ENCODE results near the gene CPNE5. TPM values are rescaled to one million over a fixed set of nuclear protein-coding genes. Genes with fewer than 3 reads are reported as not detected.

The CPNE5 gene
- total RNA-seq, 1 donor from 2014 or later: 0.54 TPM

DNA sequence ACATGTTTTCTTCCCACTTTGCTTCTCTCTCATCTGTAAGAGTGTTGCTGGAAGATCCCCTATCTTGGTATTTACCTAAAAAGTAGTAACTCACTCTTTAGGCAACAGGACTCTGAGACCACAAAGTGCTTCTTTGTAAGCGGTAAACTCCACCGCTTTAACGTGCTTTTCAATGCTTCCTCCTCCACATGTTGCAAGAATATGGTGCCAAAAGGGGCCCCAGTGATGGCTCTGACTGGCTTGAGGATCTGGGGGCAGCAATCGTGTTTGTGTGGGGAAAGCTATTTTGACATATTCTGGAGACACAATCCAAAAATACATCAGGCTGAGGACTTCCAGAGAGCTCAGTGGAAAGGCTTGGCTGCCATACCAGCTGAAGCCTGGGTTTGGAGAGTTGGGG is 12.4 kb upstream of the CPNE5 start:
- Mint-ChIP-seq H3K9me3 (no peaks in the 10 kb centered on the region), H3K27ac (no peak overlapping the region), H3K27me3 (ENCODE audit: insufficient read depth) (no peaks in the 10 kb centered on the region), H3K4me3 (no peak overlapping the region), H3K36me3 (ENCODE audit: low read depth) (peaks cover 29% of the 10 kb centered on the region), H3K4me1 (ENCODE audit: low read depth) (peaks cover 12% of the 10 kb centered on the region)
- intact Hi-C loops (cut with micrococcal nuclease): loop anchor here (1.0 to 5.0 kb wide), 3 partner anchors 69 to 234 kb away; no protein-coding TSS in a partner anchor
- DNase-seq (ENCODE audit: low spot score): no peak

DNA sequence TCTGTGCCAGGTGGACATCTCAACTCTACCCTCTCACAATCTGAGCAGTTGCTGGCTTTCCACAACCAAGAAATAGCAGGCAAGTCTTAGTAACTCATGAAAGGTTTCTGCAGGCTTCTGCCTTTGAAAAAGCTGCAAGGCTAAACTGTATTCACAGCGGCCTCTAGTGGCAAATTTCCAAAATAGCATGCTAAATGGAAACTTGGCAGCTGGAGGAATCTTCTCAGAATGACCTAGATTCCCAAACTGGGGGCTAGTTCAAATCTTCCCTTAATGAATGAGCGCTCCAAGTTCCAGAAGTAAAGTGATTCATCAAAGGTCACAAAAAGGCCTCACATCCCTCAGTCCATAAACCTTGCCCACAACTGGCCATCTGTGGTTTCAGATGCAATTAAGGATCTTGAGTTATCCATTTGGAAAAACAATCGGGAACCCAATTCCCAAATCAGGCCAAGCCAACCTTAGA is 11.9 kb upstream of the CPNE5 start:
- H3K27me3 Mint-ChIP-seq (ENCODE audit: insufficient read depth): no peaks in the 10 kb centered on the region
- DNase-seq (ENCODE audit: low spot score): peak; percentile 26
- H3K27ac Mint-ChIP-seq: no peak overlapping the region
- no peaks in the 10 kb centered on the region for H3K9me3 Mint-ChIP-seq
- intact Hi-C loops (cut with micrococcal nuclease): loop anchor here (1.0 to 5.0 kb wide), 3 partner anchors 69 to 234 kb away; no protein-coding TSS in a partner anchor
- peaks cover 25% of the 10 kb centered on the region for H3K36me3 Mint-ChIP-seq (ENCODE audit: low read depth)
- H3K4me3 Mint-ChIP-seq: no peak overlapping the region
- peaks cover 12% of the 10 kb centered on the region for H3K4me1 Mint-ChIP-seq (ENCODE audit: low read depth)

DNA sequence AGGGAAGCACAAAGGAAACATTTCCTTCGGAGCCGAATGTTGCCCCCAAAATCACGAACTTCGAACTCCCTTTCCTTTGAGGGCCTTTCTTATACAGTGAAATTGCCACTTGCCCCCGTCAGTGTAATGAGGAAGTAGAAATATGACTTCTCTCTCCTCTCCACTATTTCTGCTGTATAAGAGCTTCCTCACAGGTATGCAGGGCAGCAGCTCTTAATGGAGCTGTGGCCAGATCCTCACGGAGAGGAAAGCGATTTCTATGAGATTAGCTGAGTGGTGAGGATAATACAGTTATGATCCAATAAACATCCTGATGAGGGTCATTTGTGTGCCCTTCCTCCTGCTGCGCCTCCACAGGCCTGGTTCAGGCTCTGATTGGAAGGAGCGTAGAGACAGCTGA is 10.8 kb upstream of the CPNE5 start:
- Mint-ChIP-seq H3K27me3 (ENCODE audit: insufficient read depth) (no peaks in the 10 kb centered on the region), H3K36me3 (ENCODE audit: low read depth) (peaks cover 24% of the 10 kb centered on the region), H3K9me3 (no peaks in the 10 kb centered on the region), H3K4me3 (no peak overlapping the region), H3K27ac (no peak overlapping the region), H3K4me1 (ENCODE audit: low read depth) (peaks cover 8% of the 10 kb centered on the region)
- intact Hi-C loops (cut with micrococcal nuclease): loop anchor here (5.0 kb wide), 2 partner anchors 68 to 233 kb away; no protein-coding TSS in a partner anchor
- no peak for DNase-seq (ENCODE audit: low spot score)

DNA sequence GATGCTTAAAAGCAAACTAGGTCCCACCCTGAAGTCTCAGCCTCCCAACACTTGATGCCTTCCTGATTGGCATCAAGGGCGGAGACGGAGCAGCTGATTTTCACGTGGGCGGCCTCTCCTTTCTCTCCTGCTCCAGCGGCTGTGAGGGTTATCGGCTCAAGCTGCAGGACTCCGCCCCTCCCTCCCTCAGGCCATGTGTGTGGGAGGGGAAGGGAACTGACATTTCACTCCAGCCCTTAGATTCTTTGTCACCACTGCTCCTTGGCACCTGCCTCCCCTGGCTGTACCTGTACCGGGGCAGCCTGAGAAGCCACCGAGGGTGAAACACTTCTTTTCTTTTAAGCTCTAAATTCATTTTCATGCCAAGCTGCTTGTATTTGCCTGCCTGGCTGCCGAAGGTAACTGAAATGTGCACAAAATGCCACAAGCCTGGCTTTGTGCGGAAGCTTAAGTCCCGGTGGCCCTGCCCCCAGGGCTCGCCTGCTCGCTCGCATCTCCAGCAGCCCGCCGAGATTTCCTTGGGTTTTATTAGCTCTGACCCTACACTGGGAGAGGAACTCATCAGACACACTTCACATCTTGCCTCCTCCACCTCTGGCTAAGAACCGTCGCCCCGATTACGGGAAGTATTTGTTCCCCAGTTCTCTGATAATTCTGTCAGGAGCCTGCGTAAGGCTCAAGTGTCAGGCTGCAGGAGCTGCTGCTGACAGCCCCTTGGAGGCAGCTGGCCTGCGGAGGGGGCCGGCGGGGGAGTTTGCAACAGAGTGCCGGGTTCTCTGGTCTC is 9.6 kb upstream of the CPNE5 start:
- Mint-ChIP-seq H3K36me3 (ENCODE audit: low read depth) (peaks cover 16% of the 10 kb centered on the region), H3K4me3 (no peak overlapping the region), H3K27me3 (ENCODE audit: insufficient read depth) (no peaks in the 10 kb centered on the region), H3K9me3 (no peaks in the 10 kb centered on the region), H3K4me1 (ENCODE audit: low read depth) (no peaks in the 10 kb centered on the region), H3K27ac (no peak overlapping the region)
- intact Hi-C loops (cut with micrococcal nuclease): no loop called here
- DNase-seq (ENCODE audit: low spot score): no peak

DNA sequence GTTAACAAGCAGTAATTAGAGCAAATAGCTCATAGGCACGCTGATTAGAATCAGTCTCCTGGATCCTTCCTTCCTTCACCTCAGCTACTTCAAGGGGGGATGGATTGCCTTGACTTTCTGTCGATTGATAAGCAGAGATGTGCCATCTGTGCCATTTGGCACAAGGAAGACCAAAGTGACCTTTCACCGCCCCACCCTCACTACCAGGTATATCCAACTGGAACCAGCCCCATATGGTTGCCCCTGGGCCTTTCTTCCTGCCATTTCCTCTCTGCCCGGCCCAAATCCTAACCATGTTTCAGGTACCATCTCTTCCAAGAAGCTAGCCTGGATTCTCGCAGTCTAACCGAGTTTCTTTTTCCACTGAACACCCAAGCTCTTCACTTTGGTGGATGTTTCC is 8.7 kb upstream of the CPNE5 start:
- intact Hi-C loops (cut with micrococcal nuclease): loop anchor here (2.0 kb wide), 1 partner anchor 13 kb away; no protein-coding TSS in a partner anchor
- no peak overlapping the region for H3K4me3 Mint-ChIP-seq
- DNase-seq (ENCODE audit: low spot score): no peak
- no peaks in the 10 kb centered on the region for H3K9me3 Mint-ChIP-seq
- no peak overlapping the region for H3K27ac Mint-ChIP-seq
- H3K27me3 Mint-ChIP-seq (ENCODE audit: insufficient read depth): peaks cover 2% of the 10 kb centered on the region
- peaks cover 14% of the 10 kb centered on the region for H3K36me3 Mint-ChIP-seq (ENCODE audit: low read depth)
- no peaks in the 10 kb centered on the region for H3K4me1 Mint-ChIP-seq (ENCODE audit: low read depth)

DNA sequence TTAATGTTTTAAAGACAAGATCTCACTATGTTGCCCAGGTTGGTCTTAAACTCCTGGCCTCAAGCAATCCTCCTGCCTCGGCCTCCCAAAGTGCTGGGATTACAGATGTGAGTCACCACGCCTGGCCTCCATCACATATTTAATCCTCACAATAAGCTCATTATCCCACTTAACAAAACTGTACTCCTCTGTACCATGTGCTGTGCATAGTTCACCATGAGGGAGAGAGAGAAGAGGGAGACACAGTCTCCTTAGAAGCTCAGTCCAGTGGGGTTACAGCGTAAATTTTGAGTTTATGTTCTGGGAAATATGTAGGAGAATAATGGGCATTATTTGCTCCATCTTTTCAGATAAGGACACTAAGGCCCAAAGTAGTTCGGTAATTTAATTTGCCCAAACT is 7.9 kb upstream of the CPNE5 start:
- no peak for DNase-seq (ENCODE audit: low spot score)
- Mint-ChIP-seq H3K27me3 (ENCODE audit: insufficient read depth) (peaks cover 2% of the 10 kb centered on the region), H3K36me3 (ENCODE audit: low read depth) (peaks cover 8% of the 10 kb centered on the region), H3K4me1 (ENCODE audit: low read depth) (no peaks in the 10 kb centered on the region), H3K9me3 (no peaks in the 10 kb centered on the region), H3K4me3 (no peak overlapping the region), H3K27ac (no peak overlapping the region)
- intact Hi-C loops (cut with micrococcal nuclease): loop anchor here (2.0 kb wide), 1 partner anchor 14 kb away; no protein-coding TSS in a partner anchor

DNA sequence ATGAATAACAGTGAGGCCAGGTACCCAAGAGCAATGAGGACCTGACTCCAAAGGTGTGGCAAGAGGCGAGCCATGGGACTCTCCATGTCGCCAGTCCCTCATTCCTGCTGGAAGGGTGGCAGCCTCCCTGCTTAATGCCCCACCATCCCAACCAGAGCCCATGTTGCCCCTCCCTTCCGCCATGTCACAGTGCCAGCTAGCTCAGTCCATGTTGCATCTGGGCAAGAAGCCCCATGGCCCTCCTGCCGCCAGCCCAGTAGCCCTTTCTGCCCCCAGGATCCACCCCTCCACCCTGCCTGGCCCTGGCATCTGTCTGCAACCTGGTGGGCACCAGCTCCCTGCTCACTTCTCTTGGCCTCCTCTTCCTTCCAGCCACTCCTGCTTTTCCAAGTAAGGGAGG is 6.0 kb upstream of the CPNE5 start:
- Mint-ChIP-seq H3K4me3 (no peak overlapping the region), H3K27me3 (ENCODE audit: insufficient read depth) (peaks cover 10% of the 10 kb centered on the region), H3K4me1 (ENCODE audit: low read depth) (no peaks in the 10 kb centered on the region), H3K9me3 (no peaks in the 10 kb centered on the region), H3K36me3 (ENCODE audit: low read depth) (peaks cover 2% of the 10 kb centered on the region), H3K27ac (no peak overlapping the region)
- intact Hi-C loops (cut with micrococcal nuclease): no loop called here
- no peak for DNase-seq (ENCODE audit: low spot score)

DNA sequence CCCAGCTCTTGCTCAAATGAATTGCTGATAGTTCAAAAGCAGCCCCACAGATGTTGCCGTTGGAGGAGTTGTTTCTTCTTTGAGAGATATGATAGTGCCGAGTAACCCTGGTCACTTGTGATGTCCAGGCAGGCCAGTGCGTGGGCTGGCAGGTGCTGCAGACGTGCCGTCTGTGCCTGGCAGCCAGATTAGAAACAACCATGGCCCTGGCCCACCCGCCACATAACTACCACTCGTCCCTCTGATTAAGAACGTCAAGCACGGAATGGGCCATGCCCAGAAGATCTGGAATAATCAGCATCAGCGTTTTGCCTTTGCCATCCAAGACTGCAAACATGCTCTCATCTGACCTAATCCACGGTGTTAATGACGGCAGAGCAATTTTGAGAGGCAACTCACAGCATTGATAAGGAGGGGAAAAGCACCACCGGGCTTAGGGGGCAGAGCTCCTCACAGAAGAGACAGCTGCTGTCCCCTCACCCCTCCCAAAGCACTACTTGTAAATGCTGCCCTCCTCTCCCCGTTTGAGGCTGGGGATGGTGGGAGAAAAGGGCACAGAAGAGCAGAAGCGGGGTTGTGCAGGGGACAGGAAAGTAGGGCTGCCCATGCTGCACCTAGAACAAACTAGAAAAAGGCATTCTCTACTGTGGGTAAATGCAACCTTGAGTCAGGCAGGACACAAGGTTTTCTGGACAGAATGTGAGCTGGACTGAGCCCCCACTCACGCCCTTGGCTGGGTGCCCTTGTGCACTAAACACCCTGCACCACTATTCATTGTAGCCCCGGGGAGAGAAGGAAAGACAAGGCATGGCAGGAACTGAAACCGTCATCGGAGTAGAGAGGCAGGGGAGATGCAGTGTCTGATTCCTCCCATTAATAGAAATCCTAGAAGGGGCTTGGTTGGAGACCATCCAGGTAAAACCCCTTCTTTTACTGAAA is 5.3 kb upstream of the CPNE5 start:
- H3K27me3 Mint-ChIP-seq (ENCODE audit: insufficient read depth): peaks cover 10% of the 10 kb centered on the region
- H3K9me3 Mint-ChIP-seq: no peaks in the 10 kb centered on the region
- intact Hi-C loops (cut with micrococcal nuclease): no loop called here
- DNase-seq (ENCODE audit: low spot score): no peak
- H3K27ac Mint-ChIP-seq: no peak overlapping the region
- H3K36me3 Mint-ChIP-seq (ENCODE audit: low read depth): no peaks in the 10 kb centered on the region
- H3K4me3 Mint-ChIP-seq: no peak overlapping the region
- no peaks in the 10 kb centered on the region for H3K4me1 Mint-ChIP-seq (ENCODE audit: low read depth)

DNA sequence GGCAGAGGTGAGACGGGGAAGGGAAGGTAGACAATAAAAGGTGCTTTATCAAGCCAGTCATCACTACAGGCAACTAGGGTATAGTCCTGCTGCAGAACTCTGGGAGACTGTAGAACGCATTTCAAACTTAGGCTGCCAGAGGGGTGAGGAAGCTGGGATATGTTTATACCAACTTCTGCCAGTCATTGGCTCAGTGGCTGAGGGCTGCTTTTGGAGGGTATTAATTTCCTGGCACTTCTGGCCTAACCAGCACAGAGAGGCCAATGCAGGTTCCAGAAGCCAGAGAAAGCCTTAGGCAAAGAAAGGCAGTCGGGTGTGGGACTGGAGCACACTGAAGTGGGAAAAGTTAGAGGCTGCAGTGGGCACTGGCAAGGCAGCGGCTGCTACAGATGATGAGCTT is 3.9 kb upstream of the CPNE5 start:
- no peak for DNase-seq (ENCODE audit: low spot score)
- Mint-ChIP-seq H3K9me3 (no peaks in the 10 kb centered on the region), H3K27me3 (ENCODE audit: insufficient read depth) (peaks cover 18% of the 10 kb centered on the region), H3K27ac (no peak overlapping the region), H3K36me3 (ENCODE audit: low read depth) (peaks cover 2% of the 10 kb centered on the region), H3K4me1 (ENCODE audit: low read depth) (peaks cover 6% of the 10 kb centered on the region), H3K4me3 (no peak overlapping the region)
- intact Hi-C loops (cut with micrococcal nuclease): no loop called here

DNA sequence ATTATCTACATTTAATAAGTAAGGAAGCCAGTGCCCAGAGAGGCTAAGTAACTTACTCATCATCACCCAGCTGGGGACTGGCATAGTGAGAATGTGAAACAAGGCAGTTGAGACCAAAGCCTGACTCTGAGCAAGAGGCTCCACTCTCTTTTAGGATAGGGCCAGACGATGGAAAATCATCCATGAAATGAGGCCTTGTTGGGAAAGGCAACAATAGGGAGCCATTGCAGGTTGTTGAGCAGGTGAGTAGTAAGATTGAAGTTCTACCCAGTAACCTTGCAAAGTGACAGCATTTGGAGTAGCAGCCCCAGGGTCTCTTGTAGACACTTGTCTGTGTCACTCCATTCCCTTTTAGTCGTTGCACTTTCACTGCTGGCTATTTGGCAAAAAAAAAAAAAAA is 2.5 kb upstream of the CPNE5 start:
- Mint-ChIP-seq H3K36me3 (ENCODE audit: low read depth) (peaks cover 2% of the 10 kb centered on the region), H3K4me3 (no peak overlapping the region), H3K27me3 (ENCODE audit: insufficient read depth) (peaks cover 30% of the 10 kb centered on the region), H3K4me1 (ENCODE audit: low read depth) (peaks cover 6% of the 10 kb centered on the region), H3K27ac (no peak overlapping the region), H3K9me3 (no peaks in the 10 kb centered on the region)
- DNase-seq (ENCODE audit: low spot score): no peak
- intact Hi-C loops (cut with micrococcal nuclease): no loop called here

DNA sequence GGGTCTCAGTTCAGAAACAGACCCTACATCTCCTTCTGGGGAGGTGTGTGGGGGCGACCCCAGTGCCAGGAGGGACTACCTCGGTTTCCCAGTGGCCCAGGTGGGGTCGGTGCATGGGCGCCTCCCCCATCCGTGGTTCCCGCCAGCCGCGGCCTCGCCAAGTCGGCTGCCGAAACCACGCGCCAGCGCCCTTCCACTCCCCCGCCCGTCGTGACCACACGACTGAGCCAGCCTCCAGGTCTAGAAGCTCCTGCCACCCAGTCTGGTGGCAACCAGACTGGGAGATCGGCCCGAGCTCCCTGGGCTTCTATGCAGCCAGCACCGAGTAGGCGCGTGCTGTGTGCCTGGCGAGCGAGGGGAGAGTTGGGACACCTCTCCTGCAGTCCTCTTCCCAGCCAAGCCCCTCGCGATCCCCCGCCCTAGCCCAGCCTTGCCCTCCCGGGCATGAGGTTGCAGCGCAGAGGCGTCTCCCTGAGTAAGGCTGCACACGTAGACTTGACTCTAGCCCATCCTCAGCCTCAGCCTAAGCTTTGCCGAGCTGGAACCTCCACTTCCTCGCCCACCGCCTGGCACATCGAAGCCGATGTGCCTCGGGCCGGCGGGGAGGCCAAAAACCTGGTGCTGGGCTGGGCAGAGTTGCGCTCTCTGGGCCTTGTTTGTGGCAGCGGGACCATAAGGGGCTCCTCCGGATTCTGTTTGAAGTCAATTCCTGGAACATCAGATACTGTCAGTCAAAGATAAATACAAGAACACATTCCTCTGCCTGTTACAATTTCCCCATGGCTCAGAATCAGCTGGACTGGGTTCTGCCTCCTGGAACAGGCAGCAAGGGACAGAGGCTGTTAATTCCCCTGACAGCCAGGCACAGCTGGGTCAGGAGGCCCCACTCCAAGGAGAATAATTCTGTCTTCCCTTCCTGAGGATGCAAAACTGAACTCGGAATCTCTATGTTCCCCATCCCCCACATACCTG is 1.5 kb upstream of the CPNE5 start:
- DNase-seq (ENCODE audit: low spot score): no peak
- H3K36me3 Mint-ChIP-seq (ENCODE audit: low read depth): peaks cover 2% of the 10 kb centered on the region
- H3K27ac Mint-ChIP-seq: no peak overlapping the region
- H3K4me1 Mint-ChIP-seq (ENCODE audit: low read depth): peaks cover 6% of the 10 kb centered on the region
- intact Hi-C loops (cut with micrococcal nuclease): no loop called here
- peak overlapping the region; percentile 69 for H3K4me3 Mint-ChIP-seq
- H3K9me3 Mint-ChIP-seq: no peaks in the 10 kb centered on the region
- peaks cover 37% of the 10 kb centered on the region for H3K27me3 Mint-ChIP-seq (ENCODE audit: insufficient read depth)
